K562 (cell line): ENCODE data around the gene MATK. TPM values are rescaled to one million over a fixed set of nuclear protein-coding genes. Genes with fewer than 3 reads are reported as not detected.

Experiments used
- AFF1 ChIP-seq, 2 experiments: fragments of 450-650 bp; IDR thresholded peaks; 2 replicates each; pipeline ENCODE4 v1.6.1; 2018; ENCODE audit warnings: mild to moderate bottlenecking in 2 of 2, low read depth in 1 of 2; ENCODE audit not compliant: partially characterized antibody in 2 of 2
- CREM ChIP-seq: IDR thresholded peaks from 2 replicates; pipeline ENCODE4 v1.6.1; 2014; ENCODE audit warnings: antibody characterized with exemption, low read depth
- ETS1 ChIP-seq: conservative IDR thresholded peaks from 2 replicates; pipeline ENCODE4 v1.6.1; 2011; ENCODE audit warnings: low read depth, mild to moderate bottlenecking, low read length; ENCODE audit not compliant: control insufficient read depth
- IRF1 ChIP-seq: sonication (generic); formaldehyde crosslinking; IDR thresholded peaks from 2 replicates; pipeline ENCODE4 v1.8.0; 2022; ENCODE audit warnings: missing genetic modification reagents, mild to moderate bottlenecking, borderline replicate concordance
- KAT2B ChIP-seq: IDR thresholded peaks from one replicate; pipeline ENCODE4 v1.6.1; 2012; ENCODE audit warnings: low read depth, mild to moderate bottlenecking, control low read depth, inconsistent platforms, low read length, moderate library complexity
- PHB ChIP-seq: fragments of 250-450 bp; sonication (Bioruptor Pico); IDR thresholded peaks from 2 replicates; pipeline ENCODE4 v1.5.0; 2021
- SIX5 ChIP-seq, 2 experiments: IDR thresholded peaks; 2 replicates each; pipeline ENCODE4 v1.6.1; 2011; ENCODE audit warnings: low read length in 2 of 2, borderline replicate concordance in 1 of 2, low read depth in 1 of 2, mild to moderate bottlenecking in 1 of 2, moderate library complexity in 1 of 2; ENCODE audit not compliant: insufficient read depth in 1 of 2
- STAT6 ChIP-seq: sonication (generic); formaldehyde crosslinking; IDR thresholded peaks from 2 replicates; pipeline ENCODE4 v1.8.1; 2023; ENCODE audit warnings: mild to moderate bottlenecking, missing genetic modification reagents
- ZFP30 ChIP-seq: fragments of 250-450 bp; sonication (Bioruptor Pico); IDR thresholded peaks from 2 replicates; pipeline ENCODE4 v1.8.0; 2022; ENCODE audit warnings: moderate library complexity, mild to moderate bottlenecking, inconsistent platforms, borderline replicate concordance
- ZNF354B ChIP-seq: fragments of 250-450 bp; sonication (Bioruptor Pico); IDR thresholded peaks from 2 replicates; pipeline ENCODE4 v1.4.0; 2020
- ZNF511 ChIP-seq: sonication (generic); formaldehyde crosslinking; IDR thresholded peaks from 2 replicates; pipeline ENCODE4 v1.8.0; 2022; ENCODE audit warnings: mild to moderate bottlenecking, missing genetic modification reagents
- ZNF609 ChIP-seq: sonication (generic); formaldehyde crosslinking; IDR thresholded peaks from 2 replicates; pipeline ENCODE4 v1.8.1; 2023; ENCODE audit warnings: missing genetic modification reagents, mild to moderate bottlenecking, borderline replicate concordance
- polyA plus RNA-seq, 8 experiments: library from polyadenylated mRNA; depleted of rRNA in 4 of 8; stranded (reverse) in 5 of 8; unstranded in 3 of 8; fragments of >200 nt; fragmentation: Nextera tagmentation in 2 of 8; fragmentation: Illumina TruSeq in 1 of 8; extraction: Ambion mirVana in 2 of 8; extraction: Trizol in 1 of 8; gene quantifications; 2 replicates each; pipeline versions ENCODE4 v1.2.1 to v1.2.3, GENCODE V29; 2011 to 2014; ENCODE audit warnings: inconsistent platforms in 1 of 8, missing spikeins in 1 of 8
- total RNA-seq, 7 experiments: library from RNA; depleted of rRNA in 6 of 7; stranded (reverse); fragments of >200 nt in 6 of 7; fragmentation: Illumina TruSeq in 2 of 7; extraction: Trizol in 2 of 7; gene quantifications; 2 replicates each; pipeline versions ENCODE4 v1.2.1 to v1.2.3, GENCODE V29; 2011 to 2021; ENCODE audit warnings: low replicate concordance in 1 of 7

The MATK gene
- total and polyA plus RNA-seq, 9 of the 15 experiments (the other 6 are each of a cell fraction or from before 2014, with no cell fraction given): 0.08 to 41.5 (median 21.4) TPM

- TF ChIP-seq ZNF609 (CRISPR knock-in tag) (no peak), ZFP30 (CRISPR knock-in tag) (no peak), PHB (no peak), KAT2B (no peak), CREM (no peak), SIX5 (IDR thresholded peaks at IDR 0.05; ENCODE audit: borderline replicate concordance in 1 of 2, insufficient read depth in 1 of 2, low read depth in 1 of 2, low read length in 2 of 2) (no peak), ZNF511 (CRISPR knock-in tag) (no peak; the same call in 1 of the 2 replicates), STAT6 (CRISPR knock-in tag) (no peak), IRF1 (no peak), ZNF354B (CRISPR knock-in tag) (no peak), AFF1 (IDR thresholded peaks at IDR 0.05; ENCODE audit: low read depth in 1 of 2, partially characterized antibody in 2 of 2) (no peak), ETS1 (peak; percentile 52; the same call in 1 of the 2 replicates)
These were observed 687 bp downstream of the MATK start (continued) for GRCh38 chr19:3785451-3785937.
